GM18867 (cell line): ENCODE measurements around the gene CLPTM1.
A peak's percentile ranks its signal among the peaks of the same experiment; 100 is the strongest.

Experiments
- ATAC-seq: cut with Tn5 transposase; IDR thresholded peaks from one replicate; pipeline ENCODE4 v1.9.1; 2021; ENCODE audit warnings: mild to moderate bottlenecking, moderate library complexity; ENCODE audit not compliant: unreplicated experiment

The CLPTM1 gene

GRCh38 chr19:45008552-45008951 is 53.4 kb downstream of the CLPTM1 start:
- no peak for ATAC-seq

GRCh38 chr19:45009625-45010255 is 54.6 kb downstream of the CLPTM1 start:
- no peak for ATAC-seq

GRCh38 chr19:45010306-45010705 is 55.1 kb downstream of the CLPTM1 start:
- ATAC-seq: no peak

- ATAC-seq: no peak
These were observed 56.8 kb downstream of the CLPTM1 start for GRCh38 chr19:45011959-45012358.

- peak; percentile 73 for ATAC-seq
These were observed 61.5 kb downstream of the CLPTM1 start for GRCh38 chr19:45016388-45017314.

GRCh38 chr19:45019187-45019586 is 64.0 kb downstream of the CLPTM1 start:
- ATAC-seq: no peak

DNA sequence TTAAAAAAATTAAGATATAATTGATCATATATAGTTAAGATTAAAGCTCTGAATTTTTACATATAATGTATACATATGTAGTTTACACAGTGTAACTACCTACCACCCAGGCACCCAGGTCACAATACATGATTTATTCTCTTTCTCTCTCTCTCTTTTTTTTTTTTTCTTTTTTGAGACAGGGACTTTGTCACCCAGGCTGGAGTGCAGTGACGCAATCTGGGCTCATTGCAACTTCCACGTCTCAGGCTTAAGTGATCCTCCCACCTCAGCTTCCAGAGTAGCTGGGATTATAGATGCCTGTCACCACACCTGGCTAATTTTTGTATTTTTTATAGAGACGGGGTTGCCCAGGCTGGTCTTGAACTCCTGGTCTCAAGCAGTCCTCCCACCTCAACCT is 64.9 kb downstream of the CLPTM1 start:
- ATAC-seq: no peak

DNA sequence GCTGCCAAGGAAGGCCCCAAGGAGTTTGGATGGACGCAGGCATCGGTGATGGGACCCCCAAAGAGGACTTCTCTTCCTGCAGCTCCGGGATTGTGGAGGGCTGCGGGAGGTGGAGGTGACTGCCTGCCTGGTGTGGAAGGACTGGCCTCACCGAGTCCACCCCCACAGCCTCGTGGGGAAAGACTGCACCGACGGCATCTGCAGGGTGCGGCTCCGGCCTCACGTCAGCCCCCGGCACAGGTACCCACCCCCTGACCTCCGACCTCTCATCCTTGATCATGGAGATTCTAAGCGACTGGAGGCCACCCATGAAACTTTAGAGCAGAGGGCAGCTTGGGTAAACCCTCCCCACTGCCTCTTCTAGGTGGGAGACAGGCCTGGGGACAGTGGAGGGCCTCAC is 66.8 kb downstream of the CLPTM1 start:
- no peak for ATAC-seq

DNA sequence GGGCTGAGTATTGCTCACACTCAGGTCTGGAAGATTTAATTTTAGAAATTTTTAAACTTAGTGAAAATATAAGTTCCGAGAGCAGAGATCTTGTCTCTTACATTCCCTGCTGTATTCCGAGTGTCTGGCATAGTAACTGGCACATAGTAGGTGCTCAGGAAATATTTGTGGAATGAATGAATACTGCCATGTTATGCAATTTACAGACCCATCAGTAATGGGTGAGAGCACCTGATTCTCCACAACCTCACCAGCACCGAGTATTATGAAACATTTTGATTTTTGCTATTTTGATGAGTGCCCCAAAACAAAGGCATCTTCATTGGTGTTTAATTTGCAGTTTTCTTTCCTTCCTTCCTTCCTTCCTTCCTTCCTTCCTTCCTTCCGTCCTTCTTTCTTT is 67.9 kb downstream of the CLPTM1 start:
- ATAC-seq: no peak

DNA sequence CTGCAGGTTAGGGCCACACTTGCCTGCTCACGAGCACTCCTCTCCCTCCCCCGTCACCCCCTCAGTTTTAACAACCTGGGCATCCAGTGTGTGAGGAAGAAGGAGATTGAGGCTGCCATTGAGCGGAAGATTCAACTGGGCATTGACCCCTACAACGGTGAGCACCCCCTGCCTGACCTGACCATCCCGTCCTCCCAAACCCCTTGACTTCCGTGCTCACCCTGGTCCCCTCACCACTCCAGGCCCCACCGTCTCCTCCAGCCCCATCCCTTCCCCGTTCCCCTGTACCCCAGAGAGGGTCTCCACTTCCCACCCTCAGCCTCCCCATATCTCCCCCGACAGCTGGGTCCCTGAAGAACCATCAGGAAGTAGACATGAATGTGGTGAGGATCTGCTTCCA is 70.1 kb downstream of the CLPTM1 start:
- ATAC-seq: no peak

DNA sequence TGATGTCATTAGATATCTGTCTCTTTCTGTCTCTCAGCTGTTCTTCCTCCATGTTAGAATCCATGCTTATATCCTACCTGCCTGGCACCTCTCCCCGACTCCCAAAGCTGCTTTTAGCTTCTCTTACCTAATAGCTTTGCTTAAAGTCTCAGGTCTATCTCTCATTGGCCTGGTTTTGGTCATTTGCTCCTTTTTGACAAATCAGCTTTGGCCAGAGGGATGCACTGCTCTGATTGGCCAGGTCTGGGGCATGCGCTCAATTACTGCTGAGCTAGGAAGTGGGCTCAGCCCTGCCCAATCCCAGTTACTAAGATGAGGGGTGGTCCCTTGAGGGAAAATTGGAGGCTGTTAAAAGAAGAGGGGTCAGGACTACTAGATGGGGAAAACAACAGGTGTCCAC is 72.2 kb downstream of the CLPTM1 start:
- no peak for ATAC-seq

DNA sequence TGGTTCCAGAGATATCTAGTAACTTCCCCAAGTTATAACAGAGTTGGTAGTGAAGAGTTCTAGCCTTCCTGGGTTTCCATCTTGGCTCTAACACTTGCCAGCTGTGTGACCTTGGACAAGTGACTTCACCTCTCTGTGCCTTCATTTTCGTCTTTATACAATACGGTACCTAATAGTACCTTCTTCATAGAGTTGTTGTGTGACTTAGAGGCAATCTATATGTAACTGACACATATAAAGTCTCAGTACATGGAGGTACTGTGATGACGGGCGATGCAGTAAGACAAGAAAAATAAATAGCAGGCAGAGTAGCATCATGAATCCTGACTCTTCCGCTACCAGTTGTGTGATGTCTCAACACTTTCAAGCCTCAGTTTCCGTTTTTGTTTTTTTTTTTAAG is 75.6 kb downstream of the CLPTM1 start:
- no peak for ATAC-seq

DNA sequence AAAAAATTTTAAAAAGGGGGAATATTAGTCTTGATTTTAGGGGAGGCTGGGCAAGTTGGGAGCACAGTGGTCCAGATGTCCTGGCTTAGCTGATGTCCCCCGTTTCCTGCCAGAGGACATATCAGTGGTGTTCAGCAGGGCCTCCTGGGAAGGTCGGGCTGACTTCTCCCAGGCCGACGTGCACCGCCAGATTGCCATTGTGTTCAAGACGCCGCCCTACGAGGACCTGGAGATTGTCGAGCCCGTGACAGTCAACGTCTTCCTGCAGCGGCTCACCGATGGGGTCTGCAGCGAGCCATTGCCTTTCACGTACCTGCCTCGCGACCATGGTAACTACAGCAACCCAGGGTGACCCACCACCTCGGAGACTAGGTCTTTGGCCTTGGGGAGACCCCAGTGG is 77.2 kb downstream of the CLPTM1 start:
- no peak for ATAC-seq

GRCh38 chr19:45035755-45036154 is 80.6 kb downstream of the CLPTM1 start:
- ATAC-seq: no peak

DNA sequence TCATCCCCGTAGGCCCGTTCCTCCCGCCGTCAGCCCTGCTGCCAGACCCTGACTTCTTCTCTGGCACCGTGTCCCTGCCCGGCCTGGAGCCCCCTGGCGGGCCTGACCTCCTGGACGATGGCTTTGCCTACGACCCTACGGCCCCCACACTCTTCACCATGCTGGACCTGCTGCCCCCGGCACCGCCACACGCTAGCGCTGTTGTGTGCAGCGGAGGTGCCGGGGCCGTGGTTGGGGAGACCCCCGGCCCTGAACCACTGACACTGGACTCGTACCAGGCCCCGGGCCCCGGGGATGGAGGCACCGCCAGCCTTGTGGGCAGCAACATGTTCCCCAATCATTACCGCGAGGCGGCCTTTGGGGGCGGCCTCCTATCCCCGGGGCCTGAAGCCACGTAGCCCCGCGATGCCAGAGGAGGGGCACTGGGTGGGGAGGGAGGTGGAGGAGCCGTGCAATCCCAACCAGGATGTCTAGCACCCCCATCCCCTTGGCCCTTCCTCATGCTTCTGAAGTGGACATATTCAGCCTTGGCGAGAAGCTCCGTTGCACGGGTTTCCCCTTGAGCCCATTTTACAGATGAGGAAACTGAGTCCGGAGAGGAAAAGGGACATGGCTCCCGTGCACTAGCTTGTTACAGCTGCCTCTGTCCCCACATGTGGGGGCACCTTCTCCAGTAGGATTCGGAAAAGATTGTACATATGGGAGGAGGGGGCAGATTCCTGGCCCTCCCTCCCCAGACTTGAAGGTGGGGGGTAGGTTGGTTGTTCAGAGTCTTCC is 82.4 kb downstream of the CLPTM1 start:
- ATAC-seq: no peak

DNA sequence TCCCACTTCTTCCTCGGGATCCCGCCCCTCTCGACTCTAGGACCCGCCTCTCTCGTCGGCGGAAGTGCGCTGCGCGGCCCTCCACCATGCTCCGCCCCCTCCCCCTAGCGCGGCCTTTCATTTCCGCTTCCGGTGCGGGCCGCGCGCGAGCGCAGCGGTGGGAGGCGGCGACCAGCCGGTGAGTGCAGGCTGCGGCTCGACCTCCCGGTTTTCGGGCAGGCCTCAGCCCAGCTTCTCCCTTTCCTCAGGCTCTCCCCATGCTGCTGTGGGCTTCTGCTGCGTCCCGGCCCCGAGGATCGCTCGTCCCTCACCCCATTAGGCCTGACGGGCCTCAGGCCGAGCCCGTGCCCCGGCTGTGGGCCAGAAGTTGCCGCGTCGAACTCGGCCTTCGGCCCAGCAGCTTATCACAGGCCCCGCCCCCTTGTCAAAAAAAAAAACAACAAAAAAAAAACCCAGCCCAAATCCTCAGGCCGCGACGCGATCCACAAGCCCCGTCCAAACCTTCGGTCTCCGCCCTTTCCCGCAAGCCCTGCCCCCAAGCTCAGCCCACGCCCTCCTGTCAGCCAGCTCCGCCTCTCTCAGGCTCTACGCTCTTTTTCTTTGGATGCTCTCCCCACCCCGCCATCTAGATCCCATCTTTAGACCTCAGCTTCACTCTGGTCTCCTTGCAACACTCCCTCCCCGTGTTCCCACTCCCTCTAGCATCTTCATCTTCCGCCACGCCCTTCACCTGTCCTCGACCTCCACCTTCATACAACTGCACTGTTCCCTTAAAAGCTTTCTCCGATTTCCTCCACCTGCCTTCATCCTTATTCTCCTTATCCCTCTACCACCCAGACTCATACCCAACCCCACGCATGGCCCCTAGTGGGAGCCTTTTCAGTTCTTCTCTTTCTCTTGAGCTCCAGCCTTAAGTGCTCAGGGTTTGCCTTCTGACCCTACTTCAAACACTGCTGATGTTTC is 84.0 kb downstream of the CLPTM1 start, which contains the start of gene CLASRP:
Gene CLASRP (plus strand): TSS at position 115 of the 963 bp plus-strand sequence. CDS start 1,168 bp downstream, outside the sequence.
- peak; percentile 80 for ATAC-seq

- ATAC-seq: no peak
These were observed 85.0 kb downstream of the CLPTM1 start for GRCh38 chr19:45040059-45040771.

DNA sequence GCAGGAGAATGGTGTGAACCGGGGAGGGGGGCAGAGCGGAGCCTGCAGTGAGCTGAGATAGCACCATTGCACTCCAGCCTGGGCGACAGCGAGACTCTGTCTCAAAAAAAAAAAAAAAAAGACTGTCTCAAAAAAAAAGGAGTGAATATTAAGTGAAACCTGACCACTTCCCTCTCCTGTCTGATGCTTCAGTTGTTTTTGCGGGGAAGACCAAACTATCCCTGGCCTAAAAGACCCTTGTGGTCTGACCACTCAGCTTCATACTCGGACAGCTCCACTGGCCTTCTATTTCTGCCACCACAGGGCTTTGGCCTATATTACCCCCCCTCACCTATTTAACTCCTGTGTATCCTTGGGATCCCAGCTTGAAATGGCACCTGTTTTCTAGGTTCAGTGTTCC is 85.9 kb downstream of the CLPTM1 start:
- no peak for ATAC-seq
